NCI-H774 (cell line): ENCODE measurements around the gene SUGCT.

Source experiments
- DNase-seq: peaks from one replicate; lab custom pipeline; 2025; lab: John Stamatoyannopoulos, UW

SUGCT gene

DNA sequence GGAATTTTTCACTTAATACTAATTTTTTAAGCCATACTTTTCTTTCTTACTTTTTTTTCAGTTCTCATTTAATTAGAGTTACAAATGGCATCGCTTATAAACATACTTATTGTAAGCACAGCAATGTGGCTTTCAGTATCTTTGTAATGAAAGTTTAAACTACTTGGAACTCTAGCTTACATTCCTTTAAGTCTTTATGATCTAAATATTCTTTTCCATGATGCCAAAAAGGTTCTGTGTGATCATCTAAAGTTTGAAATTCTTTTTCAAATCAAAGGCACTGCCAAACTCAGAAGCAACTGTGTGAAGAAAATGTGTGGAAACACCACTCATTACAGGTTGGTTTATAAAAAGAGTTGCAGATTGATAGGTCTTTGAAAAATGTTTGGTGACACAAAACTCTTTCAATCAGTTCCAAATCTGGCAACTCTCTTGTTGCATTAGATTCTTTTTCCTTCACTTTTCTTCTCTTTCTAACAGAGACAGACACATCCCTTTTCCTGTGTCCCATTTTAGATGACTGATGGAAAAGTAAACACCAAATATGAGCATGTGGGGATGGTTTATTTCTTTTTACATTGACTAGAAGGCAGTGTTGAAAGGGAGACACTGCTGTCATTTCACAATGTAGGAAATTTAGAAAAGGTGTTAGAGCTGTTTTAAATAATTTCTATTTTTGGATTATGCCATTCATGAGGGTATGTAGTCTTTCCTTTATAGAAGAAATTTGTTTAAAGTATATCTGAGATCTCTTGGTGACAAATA, 392.3 kb downstream of the SUGCT start:
- no peak for DNase-seq

GRCh38 chr7:40527723-40528122, 392.9 kb downstream of the SUGCT start:
- DNase-seq = no peak

GRCh38 chr7:40530292-40530691, 395.5 kb downstream of the SUGCT start:
- no peak for DNase-seq

GRCh38 chr7:40531956-40532355, 397.2 kb downstream of the SUGCT start:
- no peak for DNase-seq

GRCh38 chr7:40535678-40536077, 400.9 kb downstream of the SUGCT start:
- DNase-seq = no peak

DNA sequence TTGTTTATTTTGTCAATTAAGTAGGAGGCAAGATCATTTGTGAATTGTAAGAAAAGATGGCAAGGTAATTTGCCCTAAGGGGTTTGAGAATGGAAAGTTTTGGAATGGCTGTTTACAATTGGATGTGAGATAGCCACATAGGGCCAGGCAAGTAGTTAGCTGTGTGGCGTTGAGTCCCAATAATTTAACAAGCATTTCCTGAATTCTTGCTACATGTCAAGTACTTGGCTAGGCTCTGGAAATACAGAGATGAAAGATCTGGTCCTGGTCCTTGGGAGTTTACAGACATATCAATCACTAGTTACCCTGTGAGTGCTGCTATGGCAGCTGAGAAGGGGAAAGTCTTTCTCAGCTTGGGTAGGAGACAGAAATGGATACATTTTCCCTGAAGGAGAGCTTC, 401.6 kb downstream of the SUGCT start:
- DNase-seq = no peak

- DNase-seq = no peak
These were observed 403.5 kb downstream of the SUGCT start for GRCh38 chr7:40538281-40538680.

GRCh38 chr7:40541336-40541735, 406.5 kb downstream of the SUGCT start:
- DNase-seq = no peak

- no peak for DNase-seq
These were observed 408.4 kb downstream of the SUGCT start for GRCh38 chr7:40542982-40543741.

GRCh38 chr7:40544221-40544723, 409.5 kb downstream of the SUGCT start:
- no peak for DNase-seq

DNA sequence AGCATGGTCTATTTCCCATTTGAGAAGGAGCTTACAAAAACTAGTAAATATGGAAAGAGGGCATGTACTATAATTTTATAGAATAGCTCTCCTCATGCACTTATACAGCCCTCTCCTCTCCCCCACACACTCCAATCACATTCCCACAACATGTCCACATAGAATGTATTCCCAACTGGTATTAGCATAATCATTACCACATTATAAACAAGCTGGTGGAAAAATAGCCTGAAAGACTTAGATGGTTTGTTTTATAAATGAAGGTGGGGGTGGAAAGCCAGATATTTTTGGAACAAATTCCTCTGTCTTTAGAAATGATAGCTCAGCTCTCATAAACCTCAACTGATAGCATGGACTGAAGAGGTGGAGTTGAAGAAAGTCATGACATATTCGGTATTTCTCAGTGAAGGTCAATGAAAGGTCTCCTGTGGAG, 410.1 kb downstream of the SUGCT start:
- DNase-seq = no peak

DNA sequence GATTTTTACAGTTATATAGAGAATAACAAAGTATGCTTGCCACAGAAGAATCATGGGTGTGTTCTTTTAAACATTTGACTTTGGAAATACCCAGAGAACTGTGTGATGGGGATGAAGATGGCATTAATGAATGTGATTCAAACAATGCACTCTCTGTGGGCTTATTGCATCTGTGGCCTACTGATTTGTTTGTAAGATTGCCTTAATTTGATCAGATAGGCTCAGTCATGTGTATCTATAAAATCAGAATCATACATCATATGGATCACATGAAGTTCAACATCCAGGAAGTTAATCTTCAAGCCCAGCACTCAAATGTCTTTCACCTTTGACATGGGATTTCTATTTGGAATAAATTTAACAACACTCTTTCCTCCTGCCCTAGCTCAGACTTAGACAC, 410.9 kb downstream of the SUGCT start:
- no peak for DNase-seq

- DNase-seq = no peak
These were observed 412.1 kb downstream of the SUGCT start for GRCh38 chr7:40546616-40547501.

GRCh38 chr7:40549372-40550039, 414.7 kb downstream of the SUGCT start:
- no peak for DNase-seq

DNA sequence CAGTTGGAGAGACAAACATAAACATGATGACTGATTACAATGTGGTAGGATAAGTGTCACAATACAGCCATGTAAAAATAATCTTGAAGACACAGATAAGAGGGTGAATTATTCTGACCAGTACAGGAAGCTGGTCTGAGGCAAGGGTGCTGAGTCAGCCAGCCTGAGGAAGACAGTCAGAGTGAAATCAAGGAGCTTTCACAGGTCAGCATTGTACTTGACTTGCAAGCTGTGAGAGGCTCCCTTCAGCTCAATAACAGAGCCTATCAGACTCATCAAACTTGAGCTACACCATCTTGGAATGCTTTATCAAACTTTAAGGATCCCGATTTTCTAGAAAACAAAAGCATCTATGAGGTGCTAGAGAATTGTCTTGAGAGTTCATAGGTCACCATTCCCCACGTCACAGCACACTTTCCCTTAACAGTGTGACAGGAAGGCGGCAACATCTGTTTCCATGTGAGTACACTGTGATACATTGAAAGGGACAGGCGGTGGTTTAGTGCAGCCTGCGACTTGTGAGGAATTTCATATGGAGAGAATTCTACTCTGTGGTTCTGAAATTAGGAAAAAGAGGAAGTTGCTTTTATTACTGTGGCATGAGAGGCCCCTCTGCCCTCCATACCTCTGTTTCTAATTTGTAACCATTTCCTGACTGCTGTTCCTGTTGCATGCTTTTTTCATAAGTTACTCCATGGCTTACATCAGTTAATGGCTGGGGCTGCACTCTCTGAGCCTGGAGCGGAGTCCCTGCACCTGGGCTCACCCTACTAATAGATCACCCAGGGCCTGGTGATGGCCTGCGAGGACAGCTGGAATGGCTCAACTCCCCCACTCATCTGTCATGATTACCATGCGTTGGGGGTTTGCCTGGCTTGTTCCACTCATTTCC, 417.1 kb downstream of the SUGCT start:
- DNase-seq = no peak

DNA sequence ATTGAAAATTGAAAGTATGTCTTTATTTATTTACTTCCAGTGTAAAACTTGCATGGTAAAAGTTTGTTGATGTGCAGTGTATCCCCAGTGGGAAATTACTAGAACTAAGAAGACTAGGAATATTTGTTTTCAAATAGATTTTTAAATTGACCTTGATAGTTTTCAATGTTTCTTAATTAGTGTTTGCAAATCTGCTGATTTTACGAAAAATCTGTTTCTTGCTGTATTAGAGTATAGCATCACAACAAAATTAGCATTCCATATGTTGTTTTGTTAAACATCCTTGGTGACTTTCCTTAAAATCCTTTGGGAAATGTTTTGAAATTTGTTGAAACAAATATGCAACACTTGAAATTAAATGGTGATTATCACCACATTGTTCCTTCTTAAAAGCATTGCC, 425.9 kb downstream of the SUGCT start:
- no peak for DNase-seq

DNA sequence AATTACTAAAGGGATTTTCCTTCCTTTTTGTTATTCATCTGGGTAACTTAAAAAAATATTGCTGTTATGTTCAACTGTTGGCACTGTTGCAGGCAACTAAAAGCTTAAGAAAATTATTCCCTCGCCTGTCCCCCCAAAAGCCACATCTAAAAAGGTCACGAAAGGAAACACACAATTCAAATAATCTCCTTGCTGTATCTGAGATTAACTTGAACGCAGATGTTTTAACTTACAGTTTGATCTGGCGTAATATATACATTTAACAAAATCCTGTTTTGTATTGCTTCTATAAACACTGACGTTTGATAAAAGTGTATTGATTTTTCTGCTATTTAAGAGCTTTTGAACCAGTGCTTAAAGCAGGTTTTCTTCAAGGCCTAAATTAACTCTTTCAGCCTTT, 432.1 kb downstream of the SUGCT start:
- no peak for DNase-seq

GRCh38 chr7:40569326-40569725, 434.5 kb downstream of the SUGCT start:
- DNase-seq = no peak

- DNase-seq = no peak
These were observed 435.4 kb downstream of the SUGCT start for GRCh38 chr7:40570223-40570622.

GRCh38 chr7:40571796-40572195, 437.0 kb downstream of the SUGCT start:
- no peak for DNase-seq
